Thoracic aorta (tissue), 2 donors: ENCODE data around the gene DCLRE1B. TPM values are rescaled to one million over a fixed set of nuclear protein-coding genes. Genes with fewer than 3 reads are reported as not detected.

ENCODE experiments used
- ATAC-seq: fragments of 150-250 bp; one replicate; pipeline ENCODE4 v1.8.0; 2017; ENCODE audit warnings: low read depth; ENCODE audit not compliant: insufficient number of reproducible peaks, low FRiP score
- DNase-seq: peaks from one replicate; pipeline ENCODE4 v3.0.0-alpha.2; 2020; ENCODE audit warnings: low spot score
- H3K27ac ChIP-seq, 2 donors: fragments of 200-600 bp; sonication (generic); 1 replicate in 1 of 2; 2 replicates in 1 of 2; pipeline ENCODE4 v1.5.1; 2016; ENCODE audit warnings: mild to moderate bottlenecking in 2 of 2, moderate library complexity in 2 of 2
- H3K27me3 ChIP-seq: fragments of 200-600 bp; sonication (generic); replicated peaks from 2 replicates; pipeline ENCODE4 v1.6.0; 2016; ENCODE audit warnings: mild to moderate bottlenecking; ENCODE audit not compliant: insufficient read depth
- H3K36me3 ChIP-seq: fragments of 200-600 bp; sonication (generic); one replicate; pipeline ENCODE4 v1.5.1; 2016
- H3K4me1 ChIP-seq, 2 donors: fragments of 200-600 bp; sonication (generic); 1 replicate in 1 of 2; 2 replicates in 1 of 2; pipeline versions ENCODE4 v1.5.1 to v1.6.0; 2016; ENCODE audit warnings: low read depth in 2 of 2, mild to moderate bottlenecking in 1 of 2; ENCODE audit not compliant: control insufficient read depth in 1 of 2
- H3K4me3 ChIP-seq: fragments of 200-600 bp; sonication (generic); 2 replicates; pipeline ENCODE4 v1.5.1; 2016; ENCODE audit warnings: mild to moderate bottlenecking
- H3K9me3 ChIP-seq: fragments of 200-600 bp; sonication (generic); 2 replicates; pipeline ENCODE4 v1.5.1; 2016
- CTCF ChIP-seq: fragments of 200-600 bp; sonication (generic); IDR thresholded peaks from one replicate; pipeline ENCODE4 v1.5.1; 2019; ENCODE audit warnings: antibody characterized with exemption
- total RNA-seq, 2 donors: library from RNA; depleted of rRNA; stranded (reverse); fragments of >200 nt; gene quantifications; one replicate each; pipeline versions ENCODE4 v1.1.0 to v1.2.3, GENCODE V29; 2016

The DCLRE1B gene
- total RNA-seq, 2 donors from 2014 or later = 3.2 to 4.4 TPM

- no peaks in the 10 kb centered on the region for H3K27me3 ChIP-seq
- no peaks in the 10 kb centered on the region for H3K4me1 ChIP-seq
- no peak overlapping the region for H3K27ac ChIP-seq
- peaks cover 11% of the 10 kb centered on the region for H3K36me3 ChIP-seq
- H3K9me3 ChIP-seq = no peaks in the 10 kb centered on the region
- TF ChIP-seq CTCF = no peak
- DNase-seq = no peak
- no peak overlapping the region for H3K4me3 ChIP-seq
- no peak for ATAC-seq
Observed at GRCh38 chr1:113890816-113891215, 14.3 kb upstream of the DCLRE1B start.

GRCh38 chr1:113891631-113892220 is 13.4 kb upstream of the DCLRE1B start:
- Histone ChIP-seq H3K27ac (no peak overlapping the region), H3K36me3 (peaks cover 13% of the 10 kb centered on the region), H3K9me3 (no peaks in the 10 kb centered on the region), H3K27me3 (no peaks in the 10 kb centered on the region), H3K4me3 (no peak overlapping the region), H3K4me1 (no peaks in the 10 kb centered on the region)
- no peak for DNase-seq
- ATAC-seq = no peak
- no peak for TF ChIP-seq CTCF

- H3K4me1 ChIP-seq = peaks cover 0 to 2% of the 10 kb centered on the region in 2 donors
- H3K9me3 ChIP-seq = no peaks in the 10 kb centered on the region
- no peak overlapping the region for H3K27ac ChIP-seq
- TF ChIP-seq CTCF = no peak
- no peak for ATAC-seq
- H3K27me3 ChIP-seq = no peaks in the 10 kb centered on the region
- no peak for DNase-seq
- H3K4me3 ChIP-seq = no peak overlapping the region
- peaks cover 13% of the 10 kb centered on the region for H3K36me3 ChIP-seq
Observed at GRCh38 chr1:113893267-113893666, 11.9 kb upstream of the DCLRE1B start.

DNA sequence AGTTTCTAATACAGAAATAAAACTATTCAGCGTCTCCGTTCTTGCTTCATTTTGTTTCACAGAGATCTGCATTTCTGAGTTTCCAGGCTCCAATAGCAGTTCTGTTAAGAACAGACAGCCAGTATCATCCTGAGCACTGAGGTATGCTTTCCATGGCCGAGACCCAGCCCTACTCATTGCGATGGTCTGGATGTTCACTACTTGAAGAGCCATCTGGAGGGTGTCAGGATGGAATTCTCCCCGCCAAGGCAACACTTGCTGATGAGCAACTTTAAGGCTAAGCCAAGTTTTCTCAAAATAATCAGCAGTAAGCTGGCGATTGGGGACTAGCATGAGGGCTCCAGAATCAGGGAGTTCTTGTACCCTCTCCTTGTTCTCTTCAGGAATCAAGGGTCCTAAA is 10.0 kb upstream of the DCLRE1B start:
- no peaks in the 10 kb centered on the region for H3K9me3 ChIP-seq
- H3K4me3 ChIP-seq = no peak overlapping the region
- H3K4me1 ChIP-seq = peaks cover 0 to 16% of the 10 kb centered on the region in 2 donors
- DNase-seq (no peak), ATAC-seq (no peak)
- TF ChIP-seq CTCF = no peak
- peaks cover 13% of the 10 kb centered on the region for H3K36me3 ChIP-seq
- no peak overlapping the region for H3K27ac ChIP-seq
- H3K27me3 ChIP-seq = no peaks in the 10 kb centered on the region

DNA sequence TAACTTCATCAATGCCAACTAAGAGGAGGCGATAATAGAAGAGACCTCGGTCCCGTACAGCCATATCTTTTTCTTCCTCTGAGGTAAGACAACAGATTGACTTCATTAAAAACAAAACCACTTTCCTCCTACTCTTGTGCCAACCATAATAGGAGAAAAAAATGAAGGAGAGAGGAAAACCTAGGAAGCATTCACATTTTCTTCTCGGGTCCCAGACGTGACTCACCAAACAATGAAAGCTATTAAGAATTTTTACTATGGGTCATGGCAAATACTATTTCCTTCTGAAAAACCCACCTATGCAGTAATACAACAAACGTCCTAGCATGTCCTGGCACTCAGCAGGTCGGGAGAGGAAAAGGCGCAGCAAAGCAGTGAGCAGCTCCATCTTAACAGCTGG is 9.2 kb upstream of the DCLRE1B start:
- no peak for TF ChIP-seq CTCF
- Histone ChIP-seq H3K4me3 (no peak overlapping the region), H3K9me3 (no peaks in the 10 kb centered on the region), H3K27ac (no peak overlapping the region), H3K4me1 (peaks cover 0 to 16% of the 10 kb centered on the region in 2 donors), H3K36me3 (peaks cover 18% of the 10 kb centered on the region), H3K27me3 (no peaks in the 10 kb centered on the region)
- DNase-seq = no peak
- no peak for ATAC-seq
